ENCODE results near the gene COBL.
"Not testable (repeated sequence)": the region's sequence is repeated elsewhere in the genome, so short reads cannot be mapped to it uniquely, and the experiment has no call there.

COBL gene

GRCh38 chr7:51229620-51230323 lies 86.8 kb downstream of the COBL start:
- DNase-seq = no peak

GRCh38 chr7:51229106-51229537 lies 87.5 kb downstream of the COBL start:
- DNase-seq = no peak

- DNase-seq = no peak
Measured at GRCh38 chr7:51228386-51228958, 88.1 kb downstream of the COBL start.

- DNase-seq = no peak
Measured at GRCh38 chr7:51227861-51228260, 88.7 kb downstream of the COBL start.

- no peak for DNase-seq
Measured at GRCh38 chr7:51226916-51227535, 89.6 kb downstream of the COBL start.

GRCh38 chr7:51226063-51226755 lies 90.4 kb downstream of the COBL start:
- DNase-seq = no peak

- DNase-seq = no peak
Measured at GRCh38 chr7:51224811-51225595, 91.6 kb downstream of the COBL start.

GRCh38 chr7:51223505-51223904 lies 93.1 kb downstream of the COBL start:
- DNase-seq = no peak

- no peak for DNase-seq
Measured at GRCh38 chr7:51222916-51223315, 93.7 kb downstream of the COBL start.

GRCh38 chr7:51220226-51220625 lies 96.4 kb downstream of the COBL start:
- DNase-seq = no peak

- DNase-seq = no peak
Measured at GRCh38 chr7:51219261-51219988, 97.2 kb downstream of the COBL start.

GRCh38 chr7:51217804-51218203 lies 98.8 kb downstream of the COBL start:
- no peak for DNase-seq

- no peak for DNase-seq
Measured at GRCh38 chr7:51214098-51214497, 102.5 kb downstream of the COBL start.

GRCh38 chr7:51213618-51214017 lies 103.0 kb downstream of the COBL start:
- DNase-seq = no peak

GRCh38 chr7:51210766-51211165 lies 105.8 kb downstream of the COBL start:
- DNase-seq = no peak

- DNase-seq = no peak
Measured at GRCh38 chr7:51209426-51209825, 107.2 kb downstream of the COBL start.

GRCh38 chr7:51208125-51208524 lies 108.5 kb downstream of the COBL start:
- not testable (repeated sequence) for DNase-seq

- DNase-seq = no peak
Measured at GRCh38 chr7:51198654-51199053, 118.0 kb downstream of the COBL start.

GRCh38 chr7:51190969-51191368 lies 125.6 kb downstream of the COBL start:
- no peak for DNase-seq

- DNase-seq = no peak
Measured at GRCh38 chr7:51189777-51190176, 126.8 kb downstream of the COBL start.

GRCh38 chr7:51188987-51189386 lies 127.6 kb downstream of the COBL start:
- no peak for DNase-seq

- DNase-seq = no peak
Measured at GRCh38 chr7:51187941-51188340, 128.7 kb downstream of the COBL start.

Measured in inflammatory macrophage treated with lipopolysaccharide for 1 hour (primary cell).